HG02759 (cell line): ENCODE data around the gene ARF3.

Source experiments
- ATAC-seq: cut with Tn5 transposase; IDR thresholded peaks from one replicate; pipeline ENCODE4 v1.9.1; 2021; ENCODE audit warnings: mild to moderate bottlenecking, moderate library complexity; ENCODE audit not compliant: unreplicated experiment

ARF3 gene

GRCh38 chr12:48957141-48958048, at the start of gene ARF3:
Gene ARF3, minus strand, starts transcription at chr12:48957487. Its CDS starts 16,392 bp downstream, at chr12:48941095.
- peak; percentile 92 for ATAC-seq

GRCh38 chr12:49000346-49000745, 43.1 kb upstream of the ARF3 start:
- ATAC-seq = no peak

- ATAC-seq = peak; percentile 53
Measured at GRCh38 chr12:48999371-49000131, 42.3 kb upstream of the ARF3 start, which contains the start of gene DDN. Gene DDN, minus strand, starts transcription at chr12:48999375. Its CDS starts 88 bp downstream, at chr12:48999287.

- ATAC-seq = no peak
Measured at GRCh38 chr12:48998497-48999353, 41.4 kb upstream of the ARF3 start.

GRCh38 chr12:48997719-48998496, 40.6 kb upstream of the ARF3 start:
- ATAC-seq = no peak

GRCh38 chr12:48996794-48997718, 39.8 kb upstream of the ARF3 start:
- no peak for ATAC-seq

GRCh38 chr12:48995086-48995879, 38.0 kb upstream of the ARF3 start:
- ATAC-seq = no peak

- no peak for ATAC-seq
Measured at GRCh38 chr12:48994224-48995085, 37.2 kb upstream of the ARF3 start.

GRCh38 chr12:48993787-48994186, 36.5 kb upstream of the ARF3 start:
- no peak for ATAC-seq

- ATAC-seq = no peak
Measured at GRCh38 chr12:48991247-48992050, 34.2 kb upstream of the ARF3 start.

GRCh38 chr12:48990552-48990951, 33.3 kb upstream of the ARF3 start:
- no peak for ATAC-seq

- no peak for ATAC-seq
Measured at GRCh38 chr12:48988030-48988649, 30.9 kb upstream of the ARF3 start.

- no peak for ATAC-seq
Measured at GRCh38 chr12:48986720-48987291, 29.5 kb upstream of the ARF3 start.

- no peak for ATAC-seq
Measured at GRCh38 chr12:48985901-48986300, 28.6 kb upstream of the ARF3 start.

- ATAC-seq = no peak
Measured at GRCh38 chr12:48985475-48985897, 28.2 kb upstream of the ARF3 start.
